Vagina (tissue), 2 donors: ENCODE data around the gene INTS2.
"Not testable (repeated sequence)": the region's sequence is repeated elsewhere in the genome, so short reads cannot be mapped to it uniquely, and the experiment has no call there.

Source experiments
- POLR2AphosphoS5 ChIP-seq, 2 donors: sonication (generic); formaldehyde crosslinking; IDR thresholded peaks; one replicate each; pipeline ENCODE4 v1.9.0; 2017; ENCODE audit warnings: antibody characterized with exemption in 2 of 2, mild to moderate bottlenecking in 2 of 2, low read depth in 1 of 2; ENCODE audit not compliant: insufficient read depth in 1 of 2
- TF ChIP-seq, protein P1 (sequence below), 3 experiments: fragments of 450-650 bp in 2 of 3; fragments of 200-600 bp in 1 of 3; sonication (generic) in 1 of 3; IDR thresholded peaks; one replicate each; pipeline ENCODE4 v1.5.1; 2017 to 2019; ENCODE audit warnings: antibody characterized with exemption in 3 of 3, mild to moderate bottlenecking in 2 of 3, moderate library complexity in 2 of 3

DNA sequence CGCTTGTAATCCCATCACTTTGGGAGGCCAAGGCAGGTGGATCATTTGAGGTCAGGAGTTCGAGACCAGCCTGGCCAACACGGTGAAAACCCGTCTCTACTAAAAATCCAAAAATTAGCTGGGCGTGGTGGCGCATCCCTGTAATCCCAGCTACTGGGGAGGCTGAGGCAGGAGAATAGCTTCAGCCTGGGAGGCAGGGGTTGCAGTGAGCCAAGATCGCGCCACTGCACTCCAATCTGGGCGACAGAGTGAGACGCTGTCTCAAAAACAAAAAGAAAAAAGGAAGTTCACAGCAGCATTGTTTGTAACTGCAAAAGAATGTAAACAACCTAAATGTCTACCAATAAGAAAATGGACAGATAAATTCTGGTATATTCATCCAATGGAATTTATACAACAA, 67.4 kb downstream of the INTS2 start:
- not testable (repeated sequence) for TF ChIP-seq POLR2AphosphoS5 (IDR thresholded peaks at IDR 0.05; ENCODE audit: insufficient read depth in 1 of 2, low read depth in 1 of 2)
- TF ChIP-seq, protein P1, sequence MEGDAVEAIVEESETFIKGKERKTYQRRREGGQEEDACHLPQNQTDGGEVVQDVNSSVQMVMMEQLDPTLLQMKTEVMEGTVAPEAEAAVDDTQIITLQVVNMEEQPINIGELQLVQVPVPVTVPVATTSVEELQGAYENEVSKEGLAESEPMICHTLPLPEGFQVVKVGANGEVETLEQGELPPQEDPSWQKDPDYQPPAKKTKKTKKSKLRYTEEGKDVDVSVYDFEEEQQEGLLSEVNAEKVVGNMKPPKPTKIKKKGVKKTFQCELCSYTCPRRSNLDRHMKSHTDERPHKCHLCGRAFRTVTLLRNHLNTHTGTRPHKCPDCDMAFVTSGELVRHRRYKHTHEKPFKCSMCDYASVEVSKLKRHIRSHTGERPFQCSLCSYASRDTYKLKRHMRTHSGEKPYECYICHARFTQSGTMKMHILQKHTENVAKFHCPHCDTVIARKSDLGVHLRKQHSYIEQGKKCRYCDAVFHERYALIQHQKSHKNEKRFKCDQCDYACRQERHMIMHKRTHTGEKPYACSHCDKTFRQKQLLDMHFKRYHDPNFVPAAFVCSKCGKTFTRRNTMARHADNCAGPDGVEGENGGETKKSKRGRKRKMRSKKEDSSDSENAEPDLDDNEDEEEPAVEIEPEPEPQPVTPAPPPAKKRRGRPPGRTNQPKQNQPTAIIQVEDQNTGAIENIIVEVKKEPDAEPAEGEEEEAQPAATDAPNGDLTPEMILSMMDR (IDR thresholded peaks at IDR 0.05), result not testable (repeated sequence)
